Smooth muscle cell (in vitro differentiated cells): ENCODE measurements around the gene CHL1. TPM values are rescaled to one million over a fixed set of nuclear protein-coding genes. Genes with fewer than 3 reads are reported as not detected.

Experiments
- DNase-seq: peaks from one replicate; lab custom pipeline; 2025; ENCODE audit not compliant: unreplicated experiment; lab: John Stamatoyannopoulos, UW
- H2AFZ ChIP-seq: fragments of 200-600 bp; sonication (generic); 2 replicates; pipeline ENCODE4 v1.6.0; 2016; ENCODE audit warnings: antibody characterized with exemption, low read depth, mild to moderate bottlenecking
- H3F3A ChIP-seq: fragments of 200-600 bp; sonication (generic); 2 replicates; pipeline ENCODE4 v1.6.0; 2017; ENCODE audit warnings: antibody characterized with exemption, low read depth
- H3K27ac ChIP-seq: fragments of 200-600 bp; sonication (generic); 2 replicates; pipeline ENCODE4 v1.5.1; 2016; ENCODE audit warnings: low read depth, mild to moderate bottlenecking
- H3K27me3 ChIP-seq: fragments of 200-600 bp; sonication (generic); 2 replicates; pipeline ENCODE4 v1.6.1; 2016; ENCODE audit warnings: low read depth, mild to moderate bottlenecking
- H3K36me3 ChIP-seq: fragments of 200-600 bp; sonication (generic); 2 replicates; pipeline ENCODE4 v1.5.1; 2016; ENCODE audit warnings: low read depth
- H3K4me1 ChIP-seq: fragments of 200-600 bp; sonication (generic); 2 replicates; pipeline ENCODE4 v1.5.1; 2016; ENCODE audit warnings: low read depth
- H3K4me2 ChIP-seq: fragments of 200-600 bp; sonication (generic); 2 replicates; pipeline ENCODE4 v1.6.0; 2016; ENCODE audit warnings: mild to moderate bottlenecking
- H3K4me3 ChIP-seq: fragments of 200-600 bp; sonication (generic); 2 replicates; pipeline ENCODE4 v1.5.1; 2016; ENCODE audit warnings: mild to moderate bottlenecking
- H3K79me2 ChIP-seq: fragments of 200-600 bp; sonication (generic); 2 replicates; pipeline ENCODE4 v1.6.0; 2016; ENCODE audit warnings: low read depth, mild to moderate bottlenecking
- H3K9ac ChIP-seq: fragments of 200-600 bp; sonication (generic); 2 replicates; pipeline ENCODE4 v1.6.0; 2016; ENCODE audit warnings: low read depth
- H3K9me3 ChIP-seq: fragments of 200-600 bp; sonication (generic); replicated peaks from 2 replicates; pipeline ENCODE4 v1.5.1; 2016; ENCODE audit warnings: low read depth
- H4K20me1 ChIP-seq: fragments of 200-600 bp; sonication (generic); 2 replicates; pipeline ENCODE4 v1.6.0; 2016; ENCODE audit warnings: low read depth
- CTCF ChIP-seq: fragments of 200-600 bp; sonication (generic); IDR thresholded peaks from 2 replicates; pipeline ENCODE4 v1.5.1; 2017; ENCODE audit warnings: borderline replicate concordance, mild to moderate bottlenecking, antibody characterized with exemption; ENCODE audit not compliant: insufficient read depth, poor library complexity, severe bottlenecking
- WGBS: methylation state at CpG from one replicate; pipeline ENCODE4 v1.1.7; 2016; ENCODE audit warnings: low lambda C conversion rate; 5-methylcytosine and 5-hydroxymethylcytosine counted together
- polyA plus RNA-seq: library from polyadenylated mRNA; unstranded; fragments of >200 nt; fragmentation: Nextera tagmentation; extraction: Ambion mirVana; gene quantifications from 2 replicates; pipeline ENCODE4 v1.2.1, GENCODE V29; 2016
- total RNA-seq: library from RNA; depleted of rRNA; stranded (reverse); fragments of >200 nt; gene quantifications from 2 replicates; pipeline ENCODE4 v1.2.3, GENCODE V29; 2014

Gene CHL1
- total and polyA plus RNA-seq, 2 experiments from 2014 or later: not detected

- H3K9ac ChIP-seq: no peak overlapping the region
- H3K4me2 ChIP-seq: no peak overlapping the region
- H3K4me3 ChIP-seq: no peak overlapping the region
- no peak overlapping the region for H2AFZ ChIP-seq
- H3K27me3 ChIP-seq: peaks cover 7% of the 10 kb centered on the region
- no peaks in the 10 kb centered on the region for H3F3A ChIP-seq
- no peaks in the 10 kb centered on the region for H3K9me3 ChIP-seq
- H3K79me2 ChIP-seq: no peaks in the 10 kb centered on the region
- no peak overlapping the region for H3K27ac ChIP-seq
- 56% methylated on average over 4 of the region's 4 CpGs for WGBS
- H3K36me3 ChIP-seq: no peaks in the 10 kb centered on the region
- no peaks in the 10 kb centered on the region for H3K4me1 ChIP-seq
- no peak for DNase-seq
- H4K20me1 ChIP-seq: no peaks in the 10 kb centered on the region
- no peak for TF ChIP-seq CTCF
Measured at GRCh38 chr3:212432-212831, 15.9 kb downstream of the CHL1 start.

GRCh38 chr3:217099-217813 is 20.7 kb downstream of the CHL1 start:
- no peaks in the 10 kb centered on the region for H3K79me2 ChIP-seq
- DNase-seq: no peak
- H3K4me2 ChIP-seq: no peak overlapping the region
- H4K20me1 ChIP-seq: no peaks in the 10 kb centered on the region
- no peaks in the 10 kb centered on the region for H3F3A ChIP-seq
- no peak overlapping the region for H3K9ac ChIP-seq
- H3K27me3 ChIP-seq: no peaks in the 10 kb centered on the region
- H2AFZ ChIP-seq: no peak overlapping the region
- H3K27ac ChIP-seq: no peak overlapping the region
- H3K9me3 ChIP-seq: no peaks in the 10 kb centered on the region
- no peak for TF ChIP-seq CTCF
- no peaks in the 10 kb centered on the region for H3K4me1 ChIP-seq
- no peak overlapping the region for H3K4me3 ChIP-seq
- 80% methylated on average over 5 of the region's 5 CpGs for WGBS
- no peaks in the 10 kb centered on the region for H3K36me3 ChIP-seq

- H3K36me3 ChIP-seq: no peaks in the 10 kb centered on the region
- WGBS: 79% methylated on average over 2 of the region's 2 CpGs
- no peak for DNase-seq
- no peak for TF ChIP-seq CTCF
- no peak overlapping the region for H3K27ac ChIP-seq
- no peaks in the 10 kb centered on the region for H3F3A ChIP-seq
- no peak overlapping the region for H3K4me2 ChIP-seq
- H3K27me3 ChIP-seq: no peaks in the 10 kb centered on the region
- H3K9ac ChIP-seq: no peak overlapping the region
- no peak overlapping the region for H3K4me3 ChIP-seq
- no peaks in the 10 kb centered on the region for H3K9me3 ChIP-seq
- H4K20me1 ChIP-seq: no peaks in the 10 kb centered on the region
- H3K79me2 ChIP-seq: no peaks in the 10 kb centered on the region
- no peaks in the 10 kb centered on the region for H3K4me1 ChIP-seq
- H2AFZ ChIP-seq: no peak overlapping the region
Measured at GRCh38 chr3:217948-218347, 21.4 kb downstream of the CHL1 start.
